Femur (tissue), 1 donor: ENCODE results near the gene IL7R.

Experiments
- DNase-seq: peaks from one replicate; pipeline ENCODE4 v3.0.0-alpha.2; 2017

IL7R gene

GRCh38 chr5:35919191-35919590 lies 62.5 kb downstream of the IL7R start:
- DNase-seq: no peak

GRCh38 chr5:35920890-35921289 lies 64.2 kb downstream of the IL7R start:
- DNase-seq: peak; percentile 25

GRCh38 chr5:35921930-35922329 lies 65.2 kb downstream of the IL7R start:
- no peak for DNase-seq

GRCh38 chr5:35922468-35922867 lies 65.8 kb downstream of the IL7R start:
- no peak for DNase-seq

- DNase-seq: peak; percentile 25
Observed at GRCh38 chr5:35924122-35924949, 67.6 kb downstream of the IL7R start.

- peak; percentile 82 for DNase-seq
Observed at GRCh38 chr5:35924950-35925722, 68.4 kb downstream of the IL7R start.

GRCh38 chr5:35926389-35927051 lies 69.8 kb downstream of the IL7R start:
- DNase-seq: peak; percentile 58
